Activated T-helper 9 cell treated with anti-CD3 and anti-CD28 coated beads, Interleukin-2, amount 50 U/mL, for 16 hours (primary cell): Measurements from ENCODE around the gene GPR142.

ENCODE experiments used
- DNase-seq: peaks from one replicate; pipeline ENCODE4 v3.0.0-alpha.2; 2020; ENCODE audit warnings: low read depth

The GPR142 gene, protein sequence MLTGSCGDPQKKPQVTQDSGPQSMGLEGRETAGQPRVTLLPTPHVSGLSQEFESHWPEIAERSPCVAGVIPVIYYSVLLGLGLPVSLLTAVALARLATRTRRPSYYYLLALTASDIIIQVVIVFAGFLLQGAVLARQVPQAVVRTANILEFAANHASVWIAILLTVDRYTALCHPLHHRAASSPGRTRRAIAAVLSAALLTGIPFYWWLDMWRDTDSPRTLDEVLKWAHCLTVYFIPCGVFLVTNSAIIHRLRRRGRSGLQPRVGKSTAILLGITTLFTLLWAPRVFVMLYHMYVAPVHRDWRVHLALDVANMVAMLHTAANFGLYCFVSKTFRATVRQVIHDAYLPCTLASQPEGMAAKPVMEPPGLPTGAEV

DNA sequence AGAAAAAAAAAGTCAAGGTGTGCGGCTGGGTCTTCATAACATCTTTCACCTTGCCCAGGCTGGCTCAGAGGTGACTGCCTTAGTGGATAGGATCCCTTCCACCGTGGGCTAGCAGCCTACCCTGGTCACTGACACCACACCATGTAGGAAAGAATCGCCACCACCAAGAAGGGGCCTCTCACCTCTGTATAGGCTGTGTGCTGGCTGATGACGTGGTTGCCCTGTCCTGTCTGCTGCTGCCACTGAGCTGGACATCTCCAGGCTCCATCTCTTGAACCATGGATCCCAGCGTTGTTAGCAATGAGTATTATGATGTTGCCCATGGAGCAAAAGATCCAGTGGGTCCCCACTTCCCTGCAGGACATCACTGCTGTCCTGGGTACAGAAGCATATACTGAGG, at the start of gene GPR142:
Gene GPR142, plus strand, starts transcription at position 301 of the 400 bp plus-strand sequence. CDS start 2,035 bp downstream, outside the sequence.
- no peak for DNase-seq

GRCh38 chr17:74318391-74318790, 48.9 kb upstream of the GPR142 start:
- no peak for DNase-seq

- DNase-seq: no peak
These were observed 42.8 kb upstream of the GPR142 start for GRCh38 chr17:74324521-74324920.

DNA sequence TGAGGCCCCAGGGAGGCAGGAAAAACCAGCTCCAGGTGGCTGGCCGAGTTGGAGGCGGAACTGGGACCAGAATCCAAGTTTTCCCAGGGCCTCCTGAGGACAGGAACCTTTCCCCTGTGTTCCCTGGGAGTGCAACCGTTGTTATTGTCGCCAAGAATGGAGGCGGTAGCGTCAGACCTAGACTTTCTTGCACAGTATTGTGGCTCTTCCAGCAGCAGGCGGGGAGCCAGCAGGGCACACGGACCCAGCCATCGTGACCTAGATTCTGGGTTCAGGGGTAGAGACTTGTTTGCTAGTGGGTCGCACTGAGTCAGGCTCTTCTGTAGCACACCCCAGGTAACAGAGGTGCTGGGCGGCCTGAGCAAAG, 41.9 kb upstream of the GPR142 start:
- no peak for DNase-seq

DNA sequence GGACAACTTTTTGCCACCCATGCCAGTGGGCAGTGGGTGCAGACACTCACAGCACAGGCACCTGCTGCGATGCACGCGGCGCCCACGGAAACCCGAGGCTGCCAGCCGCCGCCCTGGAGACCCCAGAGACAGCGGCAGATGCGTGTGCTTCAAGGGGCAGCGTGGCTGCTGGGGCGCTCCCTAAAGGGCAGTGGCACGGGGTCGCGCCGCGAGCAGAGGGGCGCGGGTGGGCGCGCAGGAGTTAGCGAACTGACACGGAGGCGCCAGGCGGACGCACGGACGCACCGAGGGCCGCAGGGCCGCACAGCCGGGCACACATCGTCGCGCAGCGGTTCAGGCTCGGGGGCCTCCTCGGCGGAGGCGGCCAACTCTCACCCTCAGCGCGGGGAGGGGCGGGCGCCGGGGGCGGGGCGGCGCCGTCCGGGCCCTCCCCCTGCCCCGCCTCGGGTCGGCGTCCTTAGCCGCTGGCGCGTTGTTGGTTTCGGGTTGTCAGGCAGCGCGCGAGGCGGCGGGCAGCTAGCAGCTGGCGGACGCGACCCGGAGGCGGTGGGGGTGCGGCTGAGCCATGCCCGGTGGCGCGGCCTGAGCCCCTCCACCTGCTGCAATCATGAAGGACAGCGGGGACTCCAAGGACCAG, 41.4 kb upstream of the GPR142 start, which contains the start of gene KIF19:
Gene KIF19, plus strand, starts transcription at position 484 of the 637 bp plus-strand sequence. Its CDS starts 124 bp downstream, at position 608.
- peak; percentile 43 for DNase-seq

DNA sequence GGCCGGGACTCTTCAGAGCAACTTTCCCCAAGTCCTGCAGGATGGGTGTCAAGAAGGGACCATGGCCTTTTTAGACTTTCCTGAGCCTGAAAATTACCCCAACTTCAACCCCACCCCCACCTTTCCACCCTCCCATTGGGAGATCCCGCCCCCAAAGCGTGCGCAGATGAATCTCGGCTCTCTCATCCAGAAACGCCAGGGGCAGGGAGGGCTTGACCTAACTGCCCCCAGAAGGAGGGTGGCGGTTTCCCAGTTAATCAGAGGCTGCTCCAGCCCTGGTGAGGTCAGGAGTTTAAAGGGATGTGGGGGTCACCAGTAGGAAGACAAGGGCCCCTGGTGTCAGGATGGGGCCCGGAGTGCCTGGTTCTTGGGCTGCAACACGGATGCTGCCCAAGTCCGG, 40.8 kb upstream of the GPR142 start:
- DNase-seq: no peak

- no peak for DNase-seq
These were observed 38.8 kb upstream of the GPR142 start for GRCh38 chr17:74328487-74328886.

DNA sequence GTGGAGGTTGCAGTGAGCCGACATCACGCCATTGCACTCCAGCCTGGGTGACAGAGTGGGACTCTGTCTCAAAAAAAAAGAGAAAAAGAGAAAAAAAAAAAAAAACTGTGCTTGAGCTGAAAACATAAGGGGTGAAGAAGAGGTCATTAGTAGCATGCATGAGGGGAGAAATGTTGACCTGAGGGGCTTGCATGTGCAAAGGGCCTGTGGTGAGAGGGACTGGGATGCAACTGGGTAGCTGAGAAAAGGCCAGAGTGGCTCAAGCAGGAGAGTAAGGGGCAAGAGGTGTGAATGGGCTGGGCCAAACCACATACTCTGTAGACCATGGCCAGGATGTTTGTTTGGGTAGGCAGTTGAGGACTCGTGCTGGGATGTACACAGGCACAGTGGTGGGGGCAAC, 37.9 kb upstream of the GPR142 start:
- DNase-seq: no peak

GRCh38 chr17:74330446-74330845, 36.9 kb upstream of the GPR142 start:
- no peak for DNase-seq

GRCh38 chr17:74332017-74332650, 35.2 kb upstream of the GPR142 start:
- DNase-seq: no peak

- DNase-seq: no peak
These were observed 34.5 kb upstream of the GPR142 start for GRCh38 chr17:74332763-74333283.

DNA sequence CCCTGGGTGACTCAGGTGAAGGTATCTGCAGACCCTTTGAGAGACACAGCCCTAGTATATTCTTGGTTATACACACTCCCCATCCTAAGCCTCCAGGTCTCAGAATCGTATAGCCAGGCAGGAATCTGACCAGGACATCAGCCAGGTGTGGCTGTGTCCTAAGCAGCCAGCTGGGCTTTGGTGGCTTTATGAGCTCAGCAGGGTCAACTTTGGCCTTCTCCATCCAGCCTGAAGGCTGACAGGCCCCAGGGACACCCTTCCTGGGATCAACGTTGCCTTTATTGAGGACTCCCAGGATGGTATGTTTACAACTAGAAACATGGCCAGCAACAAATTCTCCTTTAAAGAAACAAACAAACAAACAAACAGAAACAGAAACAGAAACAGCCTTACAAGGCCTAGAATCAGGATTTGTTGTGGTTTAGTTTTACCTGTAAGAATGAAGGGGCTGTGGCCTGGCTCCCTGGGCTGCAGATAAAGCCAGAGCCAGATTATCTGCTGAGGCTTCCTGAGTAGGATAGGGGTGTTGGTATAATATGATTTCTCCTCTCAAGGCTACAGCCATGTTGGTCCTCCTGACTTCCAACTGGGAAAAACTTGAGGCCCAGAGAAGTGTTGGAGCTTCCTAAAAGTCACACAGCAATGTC, 32.8 kb upstream of the GPR142 start:
- no peak for DNase-seq

GRCh38 chr17:74335529-74336062, 31.7 kb upstream of the GPR142 start:
- no peak for DNase-seq

DNA sequence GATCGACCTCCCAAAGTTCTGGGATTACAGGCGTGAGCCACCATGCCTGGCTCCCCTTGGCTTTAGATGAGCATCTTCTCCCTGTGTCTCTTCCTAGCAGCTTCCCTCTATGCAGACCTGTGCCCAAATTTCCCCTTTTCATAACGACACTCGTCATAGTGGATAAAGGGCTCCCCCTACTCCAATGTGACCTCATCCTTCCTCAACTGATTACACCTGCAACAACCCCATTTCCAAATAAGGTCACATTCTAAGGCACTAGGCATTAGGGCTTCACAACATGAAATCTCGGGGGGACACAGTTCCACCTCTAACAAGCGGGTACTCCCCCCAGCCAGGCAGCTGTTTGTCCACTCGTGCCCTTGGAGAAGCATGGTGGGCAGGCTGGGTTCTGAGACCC, 31.0 kb upstream of the GPR142 start:
- no peak for DNase-seq

DNA sequence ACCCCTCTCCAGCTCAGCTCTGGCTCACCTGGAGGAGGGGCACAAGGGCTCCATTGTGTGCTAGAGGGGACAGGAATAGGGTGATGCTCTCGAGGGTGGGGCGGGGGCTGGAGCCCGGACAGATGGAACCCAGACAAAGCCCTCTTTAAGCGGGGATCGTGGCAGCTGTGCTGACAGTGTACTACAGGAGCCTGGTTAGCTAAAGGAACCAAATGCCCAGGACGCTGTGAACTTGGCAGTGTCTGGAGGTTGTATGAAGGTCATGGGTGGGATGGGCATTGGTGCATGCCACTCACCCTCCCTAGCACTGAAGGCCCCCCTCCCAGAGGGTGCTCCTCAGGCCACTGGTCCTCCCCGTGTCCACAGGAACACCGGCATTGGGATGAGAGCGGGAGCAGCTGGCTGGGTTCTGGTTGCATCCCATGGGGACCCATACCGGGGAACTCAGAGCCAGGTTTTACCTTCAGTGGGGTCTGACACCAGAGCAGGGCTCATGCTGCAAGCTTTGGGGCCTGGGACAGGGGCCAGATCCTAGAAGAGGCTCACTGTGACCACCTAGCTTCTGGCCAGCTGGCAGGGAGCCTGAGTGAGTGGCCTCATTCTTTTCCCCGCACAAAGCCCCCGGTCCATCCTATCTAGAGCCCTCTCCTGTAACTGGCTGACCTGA, 29.3 kb upstream of the GPR142 start:
- DNase-seq: no peak

GRCh38 chr17:74339537-74340195, 27.6 kb upstream of the GPR142 start:
- no peak for DNase-seq

- no peak for DNase-seq
These were observed 26.8 kb upstream of the GPR142 start for GRCh38 chr17:74340470-74341023.

GRCh38 chr17:74342224-74342623, 25.1 kb upstream of the GPR142 start:
- DNase-seq: no peak

GRCh38 chr17:74343121-74343520, 24.2 kb upstream of the GPR142 start:
- no peak for DNase-seq

- DNase-seq: no peak
These were observed 23.6 kb upstream of the GPR142 start for GRCh38 chr17:74343526-74344284.
